Measurements from ENCODE around the gene SPSB3. TPM values are rescaled to one million over a fixed set of nuclear protein-coding genes. Genes with fewer than 3 reads are reported as not detected.

SPSB3 gene
- total and polyA plus RNA-seq, 9 of the 15 experiments (the other 6 are each of a cell fraction or from before 2014, with no cell fraction given) = 0.39 to 37.4 (median 7.1) TPM

DNA sequence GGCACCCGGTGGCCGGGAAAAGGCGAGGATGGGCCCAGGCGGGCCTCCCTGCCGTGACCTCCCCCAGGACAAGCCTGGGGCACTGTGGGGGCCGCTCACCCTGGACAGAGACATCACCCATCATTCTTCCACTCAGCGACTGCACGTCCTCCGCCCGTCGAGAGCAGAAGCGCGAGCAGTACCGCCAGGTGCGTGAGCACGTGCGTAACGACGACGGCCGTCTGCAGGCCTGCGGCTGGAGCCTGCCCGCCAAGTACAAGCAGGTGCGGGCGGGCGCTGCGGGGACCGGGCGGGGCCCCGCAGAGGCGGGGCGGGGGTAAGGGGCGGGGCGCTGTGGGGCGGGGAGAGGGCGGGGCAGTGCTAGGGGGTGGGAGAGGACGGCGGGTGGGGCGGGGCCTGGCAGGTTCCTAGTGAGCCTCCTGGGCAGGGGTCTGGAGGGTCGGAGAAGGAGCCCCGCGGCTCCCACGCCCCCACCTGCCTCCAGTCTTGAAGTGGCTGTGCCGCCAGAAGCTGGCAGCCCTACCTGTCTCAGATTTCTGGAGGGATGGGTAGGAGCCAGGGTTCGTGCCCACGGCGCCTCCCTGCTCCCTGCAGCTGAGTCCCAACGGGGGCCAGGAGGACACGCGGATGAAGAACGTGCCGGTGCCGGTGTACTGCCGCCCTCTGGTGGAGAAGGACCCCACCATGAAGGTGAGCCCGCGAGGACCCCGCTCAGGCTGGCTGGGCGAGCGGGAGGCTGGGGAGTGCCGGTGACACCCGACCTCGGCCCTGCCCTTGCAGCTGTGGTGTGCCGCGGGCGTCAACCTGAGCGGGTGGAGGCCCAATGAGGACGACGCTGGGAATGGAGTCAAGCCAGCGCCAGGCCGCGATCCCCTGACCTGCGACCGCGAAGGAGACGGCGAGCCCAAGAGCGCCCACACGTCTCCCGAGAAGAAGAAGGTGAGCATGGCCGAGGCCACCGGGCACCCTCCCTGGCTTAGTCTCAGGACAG is 18.6 kb downstream of the SPSB3 start (continued):
- TF ChIP-seq, protein P1, sequence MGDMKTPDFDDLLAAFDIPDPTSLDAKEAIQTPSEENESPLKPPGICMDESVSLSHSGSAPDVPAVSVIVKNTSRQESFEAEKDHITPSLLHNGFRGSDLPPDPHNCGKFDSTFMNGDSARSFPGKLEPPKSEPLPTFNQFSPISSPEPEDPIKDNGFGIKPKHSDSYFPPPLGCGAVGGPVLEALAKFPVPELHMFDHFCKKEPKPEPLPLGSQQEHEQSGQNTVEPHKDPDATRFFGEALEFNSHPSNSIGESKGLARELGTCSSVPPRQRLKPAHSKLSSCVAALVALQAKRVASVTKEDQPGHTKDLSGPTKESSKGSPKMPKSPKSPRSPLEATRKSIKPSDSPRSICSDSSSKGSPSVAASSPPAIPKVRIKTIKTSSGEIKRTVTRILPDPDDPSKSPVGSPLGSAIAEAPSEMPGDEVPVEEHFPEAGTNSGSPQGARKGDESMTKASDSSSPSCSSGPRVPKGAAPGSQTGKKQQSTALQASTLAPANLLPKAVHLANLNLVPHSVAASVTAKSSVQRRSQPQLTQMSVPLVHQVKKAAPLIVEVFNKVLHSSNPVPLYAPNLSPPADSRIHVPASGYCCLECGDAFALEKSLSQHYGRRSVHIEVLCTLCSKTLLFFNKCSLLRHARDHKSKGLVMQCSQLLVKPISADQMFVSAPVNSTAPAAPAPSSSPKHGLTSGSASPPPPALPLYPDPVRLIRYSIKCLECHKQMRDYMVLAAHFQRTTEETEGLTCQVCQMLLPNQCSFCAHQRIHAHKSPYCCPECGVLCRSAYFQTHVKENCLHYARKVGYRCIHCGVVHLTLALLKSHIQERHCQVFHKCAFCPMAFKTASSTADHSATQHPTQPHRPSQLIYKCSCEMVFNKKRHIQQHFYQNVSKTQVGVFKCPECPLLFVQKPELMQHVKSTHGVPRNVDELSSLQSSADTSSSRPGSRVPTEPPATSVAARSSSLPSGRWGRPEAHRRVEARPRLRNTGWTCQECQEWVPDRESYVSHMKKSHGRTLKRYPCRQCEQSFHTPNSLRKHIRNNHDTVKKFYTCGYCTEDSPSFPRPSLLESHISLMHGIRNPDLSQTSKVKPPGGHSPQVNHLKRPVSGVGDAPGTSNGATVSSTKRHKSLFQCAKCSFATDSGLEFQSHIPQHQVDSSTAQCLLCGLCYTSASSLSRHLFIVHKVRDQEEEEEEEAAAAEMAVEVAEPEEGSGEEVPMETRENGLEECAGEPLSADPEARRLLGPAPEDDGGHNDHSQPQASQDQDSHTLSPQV (IDR thresholded peaks at IDR 0.05) = peak; percentile 71
- TF ChIP-seq ZBTB33 (CRISPR knock-in tag; IDR thresholded peaks at IDR 0.05) (peak; percentile 99), HDAC1 (IDR thresholded peaks at IDR 0.05) (0 out of 4 replicates have a peak, but pooled peaks of 1 of the 2 experiments have one; percentile 20), MNT (conservative IDR thresholded peaks at IDR 0.05) (0 out of 4 replicates have a peak, but pooled peaks of 1 of the 2 experiments have one; percentile 27), RBFOX2 (IDR thresholded peaks at IDR 0.05; ENCODE audit: low read depth, low read length) (peak; percentile 29; the same call in 1 of the 2 replicates), ELF4 (CRISPR knock-in tag; IDR thresholded peaks at IDR 0.05) (no peak), MAFG (tag; conservative IDR thresholded peaks at IDR 0.05) (no peak), EP300 (IDR thresholded peaks at IDR 0.05; ENCODE audit: low read length) (no peak), GABPB1 (CRISPR knock-in tag; IDR thresholded peaks at IDR 0.05) (peak; percentile 24; the same call in 1 of the 2 replicates), BHLHE40 (IDR thresholded peaks at IDR 0.05; ENCODE audit: low read length) (peak; percentile 84), BRCA1 (IDR thresholded peaks at IDR 0.05) (no peak), BRCA1 (CRISPR knock-in tag; IDR thresholded peaks at IDR 0.05) (0 out of 2 replicates have a peak, but pooled peaks have one; percentile 7), SP1 (CRISPR knock-in tag; IDR thresholded peaks at IDR 0.05) (peak; percentile 63; the same call in 1 of the 2 replicates), ERF (CRISPR knock-in tag; IDR thresholded peaks at IDR 0.05) (0 out of 2 replicates have a peak, but pooled peaks have one; percentile 28), ZBTB17 (CRISPR knock-in tag; IDR thresholded peaks at IDR 0.05) (no peak), ZBTB1 (CRISPR knock-in tag; IDR thresholded peaks at IDR 0.05; ENCODE audit: borderline replicate concordance, low read depth) (peak; percentile 54; the same call in 1 of the 2 replicates), CBFA2T2 (conservative IDR thresholded peaks at IDR 0.05) (0 out of 2 replicates have a peak, but pooled peaks have one; percentile 10)
- TF ChIP-seq, protein P2, sequence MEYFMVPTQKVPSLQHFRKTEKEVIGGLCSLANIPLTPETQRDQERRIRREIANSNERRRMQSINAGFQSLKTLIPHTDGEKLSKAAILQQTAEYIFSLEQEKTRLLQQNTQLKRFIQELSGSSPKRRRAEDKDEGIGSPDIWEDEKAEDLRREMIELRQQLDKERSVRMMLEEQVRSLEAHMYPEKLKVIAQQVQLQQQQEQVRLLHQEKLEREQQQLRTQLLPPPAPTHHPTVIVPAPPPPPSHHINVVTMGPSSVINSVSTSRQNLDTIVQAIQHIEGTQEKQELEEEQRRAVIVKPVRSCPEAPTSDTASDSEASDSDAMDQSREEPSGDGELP (CRISPR knock-in tag; IDR thresholded peaks at IDR 0.05; ENCODE audit: borderline replicate concordance) = peak; percentile 56; the same call in 1 of the 2 replicates

Measured in K562 (cell line).